GM21390 (cell line): ENCODE data around the gene EEFSEC.

ENCODE experiments used
- ATAC-seq: cut with Tn5 transposase; IDR thresholded peaks from one replicate; pipeline ENCODE4 v1.9.1; 2021; ENCODE audit not compliant: unreplicated experiment

The EEFSEC gene

DNA sequence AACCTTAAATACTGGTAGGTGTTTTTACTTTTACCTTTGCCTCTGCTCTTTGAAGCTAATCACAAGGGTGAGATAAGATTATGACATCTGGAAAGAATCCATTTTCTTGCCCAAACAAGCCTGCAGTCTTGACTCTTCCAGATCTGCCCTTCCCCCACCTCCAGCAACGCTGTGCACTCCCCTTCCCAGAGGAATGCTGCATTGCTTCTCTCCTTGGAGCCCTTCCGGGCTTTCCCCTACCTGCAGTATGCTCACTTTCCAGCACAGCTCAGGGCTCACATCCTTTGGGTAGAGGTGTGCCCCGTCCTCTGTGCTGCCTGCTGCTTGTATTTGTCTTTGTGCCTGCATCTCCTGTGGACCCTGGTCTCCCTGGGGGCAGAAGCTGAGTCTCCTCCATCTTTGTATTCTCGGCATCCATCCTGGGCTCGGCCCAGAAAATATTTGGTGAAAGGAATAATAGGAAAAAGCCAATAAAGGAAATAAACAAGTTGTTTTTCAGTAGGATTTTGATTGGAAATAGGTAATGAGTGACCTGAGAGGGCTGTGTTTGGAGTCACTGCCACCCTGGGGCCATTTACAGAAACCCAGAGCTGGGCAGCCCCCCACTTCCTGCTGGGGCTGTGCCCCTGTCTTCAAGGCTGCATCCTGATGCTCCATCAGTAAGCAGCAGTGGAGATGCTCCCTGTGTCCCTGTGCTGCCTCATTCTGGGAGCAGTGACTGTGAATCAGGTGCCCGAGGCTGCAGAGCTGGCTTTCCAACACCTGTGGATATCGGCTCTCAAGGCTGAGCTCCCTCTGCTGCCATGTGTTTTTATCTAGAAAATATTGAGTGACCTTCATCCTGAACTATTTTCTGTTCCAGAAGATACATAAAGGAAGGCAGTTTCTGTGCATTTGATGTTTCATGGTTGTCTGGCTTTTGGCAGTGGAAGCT is 117.5 kb downstream of the EEFSEC start:
- no peak for ATAC-seq

GRCh38 chr3:128271536-128272332 is 118.5 kb downstream of the EEFSEC start:
- ATAC-seq, result no peak

GRCh38 chr3:128273109-128273840 is 120.0 kb downstream of the EEFSEC start:
- no peak for ATAC-seq

DNA sequence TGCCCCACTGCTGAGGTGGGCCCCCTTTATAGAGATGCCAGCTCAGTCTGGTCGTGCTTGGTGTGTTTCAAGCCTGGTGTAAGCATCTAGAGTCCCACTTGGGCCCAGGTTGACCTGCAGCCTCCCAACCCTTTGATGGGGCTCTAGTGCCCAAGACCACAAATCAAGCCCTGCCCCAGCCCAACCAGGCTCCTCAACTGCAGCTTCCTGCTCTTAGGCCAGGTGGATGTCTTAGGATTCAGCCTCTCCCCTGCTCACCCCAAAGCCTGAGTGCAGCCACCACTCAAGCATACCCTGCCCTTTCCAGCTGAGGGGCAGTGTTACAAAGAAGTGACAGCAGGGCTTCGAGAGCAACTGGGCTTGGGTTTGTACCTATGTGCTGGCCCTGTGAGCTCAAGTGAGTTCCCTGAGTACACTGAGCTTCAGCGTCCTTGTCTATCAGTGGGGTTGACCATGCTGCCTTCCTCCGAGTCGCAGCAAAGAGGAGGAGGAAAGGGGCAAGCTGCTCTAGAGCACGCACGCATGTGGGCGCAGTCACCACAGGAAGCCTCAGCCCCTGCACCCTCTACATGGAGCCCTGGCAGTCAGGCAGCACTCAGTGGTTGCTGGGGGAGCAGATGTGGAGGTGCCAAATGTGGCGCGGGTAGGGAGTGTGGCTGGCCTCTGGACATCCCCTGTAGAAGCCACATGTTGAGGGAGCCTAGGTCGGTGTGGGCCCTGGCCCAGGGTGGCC is 120.7 kb downstream of the EEFSEC start:
- ATAC-seq, result no peak

DNA sequence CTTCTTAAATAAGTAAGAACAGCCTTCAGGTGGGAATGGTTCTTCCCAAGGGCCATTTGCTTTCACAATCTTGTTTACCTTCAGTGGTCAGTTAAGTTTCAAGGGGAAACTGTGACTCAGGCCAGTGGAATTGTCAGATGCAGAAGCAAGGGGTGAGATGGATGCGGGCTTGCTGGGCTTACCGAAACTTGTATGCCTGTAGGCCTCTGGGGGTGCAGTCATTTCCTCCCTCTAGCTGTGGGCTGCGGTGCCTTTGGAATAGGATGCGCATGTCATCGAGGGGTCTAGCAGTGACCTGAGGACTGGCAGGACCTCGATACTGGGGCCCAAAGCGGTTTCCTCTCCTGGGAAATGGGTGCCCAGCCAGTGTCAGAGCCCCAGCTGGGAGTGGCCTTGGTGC is 121.6 kb downstream of the EEFSEC start:
- no peak for ATAC-seq

- no peak for ATAC-seq
These were observed 122.2 kb downstream of the EEFSEC start for GRCh38 chr3:128275316-128276145.

GRCh38 chr3:128276146-128276435 is 122.8 kb downstream of the EEFSEC start:
- no peak for ATAC-seq

GRCh38 chr3:128276577-128277183 is 123.4 kb downstream of the EEFSEC start:
- ATAC-seq, result no peak

DNA sequence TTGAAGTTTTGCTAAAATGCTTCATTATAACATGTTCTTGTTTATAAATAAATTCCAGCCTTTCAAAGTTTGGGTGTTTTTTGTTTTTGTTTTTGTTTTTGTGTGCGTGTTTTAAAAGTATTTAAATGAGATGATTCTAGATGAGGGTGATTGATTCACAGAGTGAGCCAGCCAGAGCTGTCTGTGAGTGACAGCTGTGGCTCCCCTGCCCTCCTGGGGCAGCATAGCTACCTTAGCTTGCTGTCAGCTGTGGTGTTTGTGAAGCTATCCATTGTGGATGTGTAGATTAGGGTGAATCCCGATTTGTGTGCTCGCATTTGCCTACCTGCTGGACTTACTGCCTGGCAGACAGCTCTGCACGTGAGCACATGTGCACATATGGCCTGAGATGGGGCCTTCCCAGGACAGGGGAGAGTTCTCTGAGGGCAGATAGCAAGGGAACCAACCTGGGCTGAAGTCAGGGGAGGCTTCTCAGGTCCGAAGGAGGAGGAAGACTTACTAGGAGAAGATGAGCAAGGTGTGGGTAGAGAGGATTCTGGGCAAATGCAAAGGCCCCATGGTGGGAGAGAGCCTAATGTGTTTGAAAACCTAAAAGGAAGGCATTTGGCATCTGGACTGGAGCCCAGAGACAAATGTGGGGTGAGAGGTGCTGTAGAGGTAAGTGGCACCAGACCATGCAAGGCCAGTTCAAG is 124.2 kb downstream of the EEFSEC start:
- ATAC-seq, result no peak

GRCh38 chr3:128278130-128278529 is 124.8 kb downstream of the EEFSEC start:
- ATAC-seq, result no peak

- ATAC-seq, result no peak
These were observed 125.7 kb downstream of the EEFSEC start for GRCh38 chr3:128278761-128279600.

GRCh38 chr3:128279601-128279880 is 126.3 kb downstream of the EEFSEC start:
- ATAC-seq, result no peak

- no peak for ATAC-seq
These were observed 127.3 kb downstream of the EEFSEC start for GRCh38 chr3:128280481-128281052.

GRCh38 chr3:128281056-128281455 is 127.8 kb downstream of the EEFSEC start:
- no peak for ATAC-seq

DNA sequence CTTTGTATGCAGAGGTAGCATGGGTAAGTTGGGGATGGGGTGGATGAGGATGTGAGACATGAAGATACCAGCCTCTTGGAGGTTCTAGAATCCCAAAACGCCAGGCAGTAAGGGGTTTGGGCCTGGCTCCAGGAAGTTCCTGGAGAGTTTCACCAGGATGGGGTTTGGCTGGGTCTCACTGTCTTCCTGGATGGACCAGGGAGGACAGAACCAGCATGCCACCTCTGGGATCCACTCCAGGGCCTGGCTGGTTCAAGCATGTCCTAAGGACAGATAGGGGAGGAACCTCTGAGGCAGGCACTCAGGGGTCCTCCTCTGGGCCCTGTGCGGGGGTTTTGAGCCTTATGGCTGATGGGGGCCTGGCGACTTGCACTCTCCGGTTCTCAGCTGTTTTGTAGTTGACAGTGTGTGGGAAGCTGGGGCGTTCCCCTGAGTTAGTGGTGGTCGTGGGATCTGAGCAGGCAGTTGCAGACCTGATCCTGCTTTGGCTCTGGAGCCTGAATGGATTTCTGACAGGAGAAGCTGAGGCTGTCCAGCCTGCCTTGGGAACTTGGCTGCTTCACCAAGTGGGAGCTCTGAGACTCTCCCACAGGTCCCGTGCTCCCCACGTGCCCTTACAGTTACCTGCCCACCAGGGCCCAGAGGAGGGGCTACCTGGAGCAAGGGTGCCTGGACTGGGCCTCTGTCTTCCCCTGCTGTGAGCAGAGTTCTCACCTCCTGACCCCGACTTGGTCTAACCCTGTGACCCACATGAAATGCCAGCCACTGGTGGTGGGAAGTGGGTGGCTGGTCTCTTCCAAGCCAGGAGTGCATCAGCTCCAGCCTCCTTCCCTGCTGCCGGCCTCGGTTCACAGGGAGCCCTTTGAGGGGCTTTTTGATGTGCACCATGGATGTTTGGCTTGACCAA is 128.4 kb downstream of the EEFSEC start:
- ATAC-seq, result no peak

GRCh38 chr3:128282380-128283196 is 129.3 kb downstream of the EEFSEC start:
- no peak for ATAC-seq
